OCI-LY1 (cell line): ENCODE measurements around the gene CCDC91.

Source experiments
- H2AFZ ChIP-seq: fragments of 200-600 bp; sonication (generic), shearing (Covaris generic); 2 replicates; pipeline ENCODE4 v1.6.0; 2014; ENCODE audit warnings: antibody characterized with exemption, mild to moderate bottlenecking, low read length
- H3F3A ChIP-seq: fragments of 200-600 bp; sonication (generic), shearing (Covaris generic); 2 replicates; pipeline ENCODE4 v1.6.0; 2014; ENCODE audit warnings: mild to moderate bottlenecking, antibody characterized with exemption, low read length, moderate library complexity; ENCODE audit not compliant: insufficient read depth
- H3K27ac ChIP-seq: fragments of 200-600 bp; sonication (generic); 2 replicates; pipeline ENCODE4 v1.5.1; 2014; ENCODE audit warnings: low read length, mixed run types, mild to moderate bottlenecking, low read depth; ENCODE audit not compliant: poor library complexity, severe bottlenecking
- H3K27me3 ChIP-seq: fragments of 200-600 bp; sonication (generic); 2 replicates; pipeline ENCODE4 v1.6.0; 2014; ENCODE audit warnings: antibody characterized with exemption, mild to moderate bottlenecking, low read length, moderate library complexity; ENCODE audit not compliant: insufficient read depth
- H3K36me3 ChIP-seq: fragments of 200-600 bp; sonication (generic); 2 replicates; pipeline ENCODE4 v1.6.1; 2014; ENCODE audit warnings: mild to moderate bottlenecking, antibody characterized with exemption, low read length, moderate library complexity, mixed read lengths; ENCODE audit not compliant: insufficient read depth
- H3K4me1 ChIP-seq: fragments of 200-600 bp; sonication (generic); 2 replicates; pipeline ENCODE4 v1.5.1; 2014; ENCODE audit warnings: mild to moderate bottlenecking, low read length, moderate library complexity; ENCODE audit not compliant: insufficient read depth, severe bottlenecking
- H3K4me2 ChIP-seq: fragments of 200-600 bp; sonication (generic), shearing (Covaris generic); 2 replicates; pipeline ENCODE4 v1.6.1; 2014; ENCODE audit warnings: low read length
- H3K4me3 ChIP-seq: fragments of 200-600 bp; sonication (generic); 2 replicates; pipeline ENCODE4 v1.5.1; 2014; ENCODE audit warnings: low read length, low read depth, mild to moderate bottlenecking, mixed read lengths; ENCODE audit not compliant: poor library complexity, severe bottlenecking
- H3K79me2 ChIP-seq: fragments of 200-600 bp; shearing (Covaris generic); 2 replicates; pipeline ENCODE4 v1.6.1; 2016; ENCODE audit warnings: mixed run types, low read length, mixed read lengths; ENCODE audit not compliant: insufficient read depth
- H3K9ac ChIP-seq: fragments of 200-600 bp; sonication (generic), shearing (Covaris generic); 2 replicates; pipeline ENCODE4 v1.6.1; 2014; ENCODE audit warnings: mild to moderate bottlenecking, low read length, mixed read lengths
- H3K9me2 ChIP-seq: fragments of 200-600 bp; sonication (generic), shearing (Covaris generic); 2 replicates; pipeline ENCODE4 v1.6.1; 2014; ENCODE audit warnings: low read depth, mild to moderate bottlenecking, low read length, mixed read lengths
- H3K9me3 ChIP-seq: fragments of 200-600 bp; shearing (Covaris generic); 2 replicates; pipeline ENCODE4 v1.6.1; 2014; ENCODE audit warnings: low read length, mixed read lengths
- H4K20me1 ChIP-seq: fragments of 200-600 bp; sonication (generic), shearing (Covaris generic); 2 replicates; pipeline ENCODE4 v1.6.0; 2016; ENCODE audit warnings: mild to moderate bottlenecking, low read length; ENCODE audit not compliant: insufficient read depth
- CTCF ChIP-seq: fragments of 200-600 bp; sonication (generic), shearing (Covaris generic); IDR thresholded peaks from 2 replicates; pipeline ENCODE4 v1.5.1; 2017; ENCODE audit warnings: mild to moderate bottlenecking, antibody characterized with exemption, low read length, moderate library complexity, mixed read lengths
- EZH2 ChIP-seq: fragments of 200-600 bp; sonication (generic), shearing (Covaris generic); IDR thresholded peaks from 2 replicates; pipeline ENCODE4 v1.8.0; 2017; ENCODE audit warnings: borderline replicate concordance, mixed run types, mild to moderate bottlenecking, antibody characterized with exemption, low read length, moderate library complexity, mixed read lengths

Gene CCDC91

GRCh38 chr12:28292699-28293098 lies 102.4 kb downstream of the CCDC91 start:
- Histone ChIP-seq H3K9me3 (peaks cover 7% of the 10 kb centered on the region), H3K4me1 (no peaks in the 10 kb centered on the region), H3K27ac (no peak overlapping the region), H3K9ac (no peak overlapping the region), H3K9me2 (no peaks in the 10 kb centered on the region), H3K36me3 (no peaks in the 10 kb centered on the region; the same call in 1 of the 2 replicates), H4K20me1 (no peaks in the 10 kb centered on the region), H2AFZ (no peak overlapping the region), H3K27me3 (no peaks in the 10 kb centered on the region), H3K79me2 (no peaks in the 10 kb centered on the region), H3F3A (no peaks in the 10 kb centered on the region), H3K4me2 (no peak overlapping the region), H3K4me3 (no peak overlapping the region)
- TF ChIP-seq EZH2 = no peak
- no peak for TF ChIP-seq CTCF

GRCh38 chr12:28294300-28294699 lies 104.0 kb downstream of the CCDC91 start:
- peaks cover 2% of the 10 kb centered on the region for H3K9me3 ChIP-seq
- no peaks in the 10 kb centered on the region for H3K79me2 ChIP-seq
- no peak overlapping the region for H2AFZ ChIP-seq
- H3K27ac ChIP-seq = no peak overlapping the region
- no peak overlapping the region for H3K4me3 ChIP-seq
- H3K4me1 ChIP-seq = no peaks in the 10 kb centered on the region
- TF ChIP-seq CTCF = no peak
- TF ChIP-seq EZH2 = no peak
- H4K20me1 ChIP-seq = no peaks in the 10 kb centered on the region
- no peaks in the 10 kb centered on the region; the same call in 1 of the 2 replicates for H3F3A ChIP-seq
- H3K4me2 ChIP-seq = no peak overlapping the region
- no peaks in the 10 kb centered on the region; the same call in 1 of the 2 replicates for H3K36me3 ChIP-seq
- H3K9ac ChIP-seq = no peak overlapping the region
- H3K9me2 ChIP-seq = no peaks in the 10 kb centered on the region
- no peaks in the 10 kb centered on the region for H3K27me3 ChIP-seq

GRCh38 chr12:28296287-28296686 lies 106.0 kb downstream of the CCDC91 start:
- no peak overlapping the region for H3K27ac ChIP-seq
- H3K4me3 ChIP-seq = no peak overlapping the region
- H3K4me1 ChIP-seq = no peaks in the 10 kb centered on the region
- TF ChIP-seq CTCF (no peak), EZH2 (no peak)
- no peaks in the 10 kb centered on the region for H3K36me3 ChIP-seq
- H3F3A ChIP-seq = no peaks in the 10 kb centered on the region; the same call in 1 of the 2 replicates
- H4K20me1 ChIP-seq = no peaks in the 10 kb centered on the region
- no peak overlapping the region for H2AFZ ChIP-seq
- no peak overlapping the region for H3K9ac ChIP-seq
- H3K79me2 ChIP-seq = no peaks in the 10 kb centered on the region
- H3K27me3 ChIP-seq = no peaks in the 10 kb centered on the region
- no peaks in the 10 kb centered on the region for H3K9me3 ChIP-seq
- no peak overlapping the region for H3K4me2 ChIP-seq
- H3K9me2 ChIP-seq = no peaks in the 10 kb centered on the region
